Liver (tissue), 9 donors: ENCODE data around the gene ARHGEF25. TPM values are rescaled to one million over a fixed set of nuclear protein-coding genes. Genes with fewer than 3 reads are reported as not detected.

ENCODE experiments used
- DNase-seq: peaks from one replicate; pipeline ENCODE4 v3.0.0-alpha.2; 2017; ENCODE audit warnings: low spot score
- H3K27ac ChIP-seq, 2 donors: one replicate each; pipeline ENCODE4 v1.7.0; 2013; ENCODE audit warnings: inconsistent platforms in 2 of 2, low read length in 2 of 2, control low read depth in 1 of 2, low read depth in 1 of 2, mild to moderate bottlenecking in 1 of 2
- H3K27me3 ChIP-seq, 4 donors: one replicate each; pipeline versions ENCODE4 v1.6.1 to v1.7.0; 2013; ENCODE audit warnings: low read length in 3 of 4, inconsistent platforms in 1 of 4, mild to moderate bottlenecking in 1 of 4, moderate library complexity in 1 of 4; ENCODE audit not compliant: control insufficient read depth in 4 of 4, insufficient read depth in 4 of 4
- H3K36me3 ChIP-seq, 4 donors: one replicate each; pipeline versions ENCODE4 v1.6.1 to v1.7.0; 2013; ENCODE audit warnings: low read length in 3 of 4, mild to moderate bottlenecking in 3 of 4, low read depth in 1 of 4, moderate library complexity in 1 of 4; ENCODE audit not compliant: control insufficient read depth in 4 of 4, insufficient read depth in 3 of 4
- H3K4me1 ChIP-seq, 4 donors: one replicate each; pipeline versions ENCODE4 v1.6.1 to v1.7.0; 2013; ENCODE audit warnings: low read length in 3 of 4, mild to moderate bottlenecking in 3 of 4, moderate library complexity in 1 of 4; ENCODE audit not compliant: control insufficient read depth in 4 of 4, insufficient read depth in 4 of 4
- H3K4me3 ChIP-seq, 3 donors: one replicate each; pipeline versions ENCODE4 v1.6.1 to v1.7.0; 2013; ENCODE audit warnings: low read length in 3 of 3, control low read depth in 1 of 3, low read depth in 1 of 3, mild to moderate bottlenecking in 1 of 3
- H3K9ac ChIP-seq, 2 donors: one replicate each; pipeline ENCODE4 v1.7.0; 2013; ENCODE audit warnings: low read length in 2 of 2, mild to moderate bottlenecking in 2 of 2, moderate library complexity in 2 of 2, control low read depth in 1 of 2, low read depth in 1 of 2
- H3K9me3 ChIP-seq, 4 donors: one replicate each; pipeline versions ENCODE4 v1.6.1 to v1.7.0; 2013; ENCODE audit warnings: low read length in 3 of 4; ENCODE audit not compliant: control insufficient read depth in 4 of 4
- ATF3 ChIP-seq: IDR thresholded peaks from 2 replicates; pipeline ENCODE4 v1.6.1; 2016; ENCODE audit warnings: antibody characterized with exemption
- CTCF ChIP-seq: fragments of 150-350 bp; IDR thresholded peaks from 2 replicates; pipeline ENCODE4 v1.5.1; 2017; ENCODE audit warnings: improper control_type of control experiment, low read depth, low read length; ENCODE audit not compliant: missing input control
- EGR1 ChIP-seq, 2 donors: IDR thresholded peaks; 2 replicates each; pipeline ENCODE4 v1.6.1; 2016 to 2018; ENCODE audit warnings: antibody characterized with exemption in 2 of 2, low read depth in 2 of 2
- FOXA2 ChIP-seq: IDR thresholded peaks from 2 replicates; pipeline ENCODE4 v1.6.1; 2016; ENCODE audit warnings: antibody characterized with exemption
- GABPA ChIP-seq, 2 donors: IDR thresholded peaks in 1 of 2; conservative IDR thresholded peaks in 1 of 2; 2 replicates each; pipeline ENCODE4 v1.6.1; 2016; ENCODE audit warnings: antibody characterized with exemption in 2 of 2, mild to moderate bottlenecking in 1 of 2, moderate library complexity in 1 of 2
- HNF4A ChIP-seq, 2 donors: conservative IDR thresholded peaks; 2 replicates each; pipeline ENCODE4 v1.6.1; 2016; ENCODE audit warnings: antibody characterized with exemption in 2 of 2, mild to moderate bottlenecking in 2 of 2
- HNF4G ChIP-seq: IDR thresholded peaks from 2 replicates; pipeline ENCODE4 v1.6.1; 2016; ENCODE audit warnings: antibody characterized with exemption
- JUND ChIP-seq, 2 donors: IDR thresholded peaks; 2 replicates each; pipeline ENCODE4 v1.6.1; 2016; ENCODE audit warnings: antibody characterized with exemption in 2 of 2
- RAD21 ChIP-seq, 2 donors: IDR thresholded peaks; 2 replicates each; pipeline ENCODE4 v1.6.1; 2016; ENCODE audit warnings: antibody characterized with exemption in 2 of 2, mild to moderate bottlenecking in 2 of 2
- REST ChIP-seq: IDR thresholded peaks from 2 replicates; pipeline ENCODE4 v1.6.1; 2016; ENCODE audit warnings: antibody characterized with exemption, mild to moderate bottlenecking
- RXRA ChIP-seq, 2 donors: IDR thresholded peaks; 2 replicates each; pipeline ENCODE4 v1.6.1; 2017 to 2018; ENCODE audit warnings: antibody characterized with exemption in 2 of 2, mild to moderate bottlenecking in 1 of 2
- TAF1 ChIP-seq: conservative IDR thresholded peaks from 2 replicates; pipeline ENCODE4 v1.6.1; 2016; ENCODE audit warnings: antibody characterized with exemption, mild to moderate bottlenecking
- YY1 ChIP-seq: IDR thresholded peaks from 2 replicates; pipeline ENCODE4 v1.6.1; 2016; ENCODE audit warnings: antibody characterized with exemption, mild to moderate bottlenecking
- WGBS: extraction: QIAGEN DNeasy Blood & Tissue Kit; methylation state at CpG from one replicate; pipeline ENCODE4 v1.1.7; 2013; 5-methylcytosine and 5-hydroxymethylcytosine counted together
- polyA plus RNA-seq, 2 donors: library from polyadenylated mRNA; stranded (reverse) in 1 of 2; unstranded in 1 of 2; fragments of 200-250 nt in 1 of 2; fragments of >200 nt in 1 of 2; fragmentation: Nextera tagmentation in 1 of 2; extraction: Ambion mirVana in 1 of 2; gene quantifications; one replicate each; pipeline versions ENCODE4 v1.2.1 to v1.2.3, GENCODE V29; 2013 to 2015
- total RNA-seq, 2 donors: library from RNA; depleted of rRNA; stranded (reverse); fragments of >200 nt; gene quantifications; one replicate each; pipeline ENCODE4 v1.2.3, GENCODE V29; 2014
- donor health status: healthy.
- donor health status: healthy.
- donor health status: healthy.
- donor health status: healthy.
- donor health status: healthy.

ARHGEF25 gene
- total and polyA plus RNA-seq, 4 donors: 0.57 to 2.3 (median 1.9) TPM

- 27% methylated on average over 2 of the region's 2 CpGs for WGBS
- Histone ChIP-seq H3K9ac (no peak overlapping the region), H3K4me3 (peak overlapping the region; percentile 77 to 97 (median 95))
Measured at GRCh38 chr12:57590479-57590863, 20.8 kb upstream of the ARHGEF25 start.

GRCh38 chr12:57590864-57591781 lies 20.1 kb upstream of the ARHGEF25 start, which contains the start of gene PIP4K2C:
Gene PIP4K2C, plus strand, starts transcription at chr12:57591192. Its CDS starts 98 bp downstream, at chr12:57591290.
- H3K27ac ChIP-seq: peak within 1 kb of the TSS; percentile 54 to 55
- peaks cover 0 to 10% (median 2%) of the 10 kb centered on the region in 4 donors for H3K36me3 ChIP-seq
- under 1% methylated on average over 69 of the region's 69 CpGs for WGBS
- H3K9me3 ChIP-seq: no peaks in the 10 kb centered on the region
- no peak for TF ChIP-seq CTCF
- no peak for TF ChIP-seq HNF4A (conservative IDR thresholded peaks at IDR 0.05)
- no peak for TF ChIP-seq JUND (IDR thresholded peaks at IDR 0.05)
- TF ChIP-seq REST: no peak
- TF ChIP-seq YY1: peak; percentile 3
- no peak for TF ChIP-seq TAF1
- no peak for TF ChIP-seq ATF3
- peak in 1 of 2 donors; percentile 16 for TF ChIP-seq RAD21 (IDR thresholded peaks at IDR 0.05)
- no peak for TF ChIP-seq EGR1 (IDR thresholded peaks at IDR 0.05; ENCODE audit: low read depth in 2 of 2)
- peak in 1 of 2 donors; percentile 79 for TF ChIP-seq GABPA (IDR thresholded peaks at IDR 0.05 in 1 of 2, conservative IDR thresholded peaks at IDR 0.05 in 1 of 2)
- H3K4me1 ChIP-seq: peaks cover 6 to 29% (median 18%) of the 10 kb centered on the region in 4 donors
- peak; percentile 84 for DNase-seq
- H3K27me3 ChIP-seq: no peaks in the 10 kb centered on the region
- peak within 1 kb of the TSS; percentile 63 to 76 for H3K9ac ChIP-seq
- H3K4me3 ChIP-seq: peak within 1 kb of the TSS; percentile 77 to 97 (median 95)

More at GRCh38 chr12:57590479-57590863, 20.8 kb upstream of the ARHGEF25 start:
- H3K27me3 ChIP-seq: no peaks in the 10 kb centered on the region
- no peaks in the 10 kb centered on the region for H3K9me3 ChIP-seq
- TF ChIP-seq JUND (IDR thresholded peaks at IDR 0.05) (no peak), GABPA (IDR thresholded peaks at IDR 0.05 in 1 of 2, conservative IDR thresholded peaks at IDR 0.05 in 1 of 2) (no peak), RXRA (IDR thresholded peaks at IDR 0.05) (no peak), HNF4G (no peak), HNF4A (conservative IDR thresholded peaks at IDR 0.05) (no peak), REST (no peak), ATF3 (no peak), TAF1 (no peak), FOXA2 (no peak)
- peaks cover 0 to 6% (median 0%) of the 10 kb centered on the region in 4 donors for H3K36me3 ChIP-seq
- peak overlapping the region; percentile 54 to 55 for H3K27ac ChIP-seq
- DNase-seq: no peak
- H3K4me1 ChIP-seq: peaks cover 6 to 31% (median 18%) of the 10 kb centered on the region in 4 donors
